GM12878 (cell line): ENCODE results near the gene SGSH. TPM values are rescaled to one million over a fixed set of nuclear protein-coding genes. Genes with fewer than 3 reads are reported as not detected.

Source experiments
- ATAC-seq: fragments of 200-7000 bp; cut with Tn5 transposase; 3 replicates; pipeline ENCODE4 v1.9.1; 2020; ENCODE audit warnings: mild to moderate bottlenecking, moderate library complexity
- BruUV-seq: library from RNA; stranded (reverse); fragments of 400-500 nt; replicated peaks from 2 replicates; lab custom pipeline; 2021; lab: Mats Ljungman, UMichigan
- CTCF ChIA-PET: fragments of 300-600 bp; sonication (Branson Sonifier 250); formaldehyde crosslinking; extraction: SDS; loops from one replicate; lab custom pipeline; 2021; ENCODE audit warnings: inconsistent platforms; lab: Yijun Ruan, JAX
- POLR2A ChIA-PET: fragments of 350-600 bp; formaldehyde crosslinking; extraction: SDS; loops from one replicate; lab custom pipeline; 2021; ENCODE audit warnings: inconsistent platforms; lab: Charles Lee
- RAD21 ChIA-PET: fragments of 300-600 bp; sonication (Branson Sonifier 250); formaldehyde crosslinking; loops from one replicate; lab custom pipeline; 2023; ENCODE audit warnings: antibody characterized with exemption; ENCODE audit not compliant: unreplicated experiment; lab: Charles Lee
- SMC1A ChIA-PET: fragments of 300-600 bp; sonication (Branson Sonifier 250); formaldehyde crosslinking; loops from one replicate; lab custom pipeline; 2023; ENCODE audit not compliant: unreplicated experiment, uncharacterized antibody; lab: Charles Lee
- DNase-seq: peaks from one replicate; pipeline ENCODE4 v3.0.0-alpha.2; 2011; ENCODE audit warnings: low read depth, low spot score
- FAIRE-seq: peaks from 3 replicates; lab custom pipeline; 2011; peaks lifted over from hg19 to GRCh38; lab: Jason Lieb, UNC
- H2AFZ ChIP-seq: 2 replicates; pipeline ENCODE4 v1.6.0; 2011; ENCODE audit warnings: low read depth, low read length, control low read depth; ENCODE audit not compliant: control insufficient read depth
- H3K27ac ChIP-seq: 2 replicates; pipeline ENCODE4 v1.5.1; 2011; ENCODE audit warnings: control low read depth; ENCODE audit not compliant: control insufficient read depth, insufficient read depth
- H3K27me3 ChIP-seq, 2 experiments: replicated peaks in 1 of 2; 2 replicates each; pipeline versions ENCODE4 v1.6.0 to v1.6.1; 2011; ENCODE audit warnings: low read length in 1 of 2; ENCODE audit not compliant: control insufficient read depth in 2 of 2, insufficient read depth in 2 of 2
- H3K36me3 ChIP-seq, 2 experiments: 2 replicates each; pipeline ENCODE4 v1.5.1; 2011; ENCODE audit warnings: low read length in 1 of 2; ENCODE audit not compliant: control insufficient read depth in 2 of 2, insufficient read depth in 2 of 2
- H3K4me1 ChIP-seq: 2 replicates; pipeline ENCODE4 v1.6.1; 2011; ENCODE audit warnings: mild to moderate bottlenecking, low read length, moderate library complexity, mixed read lengths; ENCODE audit not compliant: control insufficient read depth, insufficient read depth
- H3K4me2 ChIP-seq: 2 replicates; pipeline ENCODE4 v1.6.0; 2011; ENCODE audit warnings: control low read depth; ENCODE audit not compliant: control insufficient read depth, insufficient read depth
- H3K4me3 ChIP-seq: fragments of 200-600 bp; sonication (generic); 2 replicates; pipeline ENCODE4 v1.5.1; 2016
- H3K79me2 ChIP-seq: 2 replicates; pipeline ENCODE4 v1.6.0; 2011; ENCODE audit warnings: low read length; ENCODE audit not compliant: control insufficient read depth, insufficient read depth
- H3K9ac ChIP-seq: 2 replicates; pipeline ENCODE4 v1.8.0; 2011; ENCODE audit warnings: low read length, control low read depth, mixed read lengths; ENCODE audit not compliant: control insufficient read depth, insufficient read depth
- H3K9me3 ChIP-seq: replicated peaks from 3 replicates; pipeline ENCODE4 v1.5.1; 2011; ENCODE audit warnings: mild to moderate bottlenecking, low read length; ENCODE audit not compliant: control insufficient read depth, insufficient read depth
- H4K20me1 ChIP-seq: 2 replicates; pipeline ENCODE4 v1.6.0; 2011; ENCODE audit not compliant: control insufficient read depth, insufficient read depth
- KAT2A ChIP-seq: conservative IDR thresholded peaks from 2 replicates; pipeline ENCODE4 v1.6.1; 2011; ENCODE audit warnings: low read depth, low read length; ENCODE audit not compliant: control insufficient read depth
- PAX5 ChIP-seq: IDR thresholded peaks from 2 replicates; pipeline ENCODE4 v1.6.1; 2011; ENCODE audit warnings: low read depth, low read length, borderline replicate concordance
- WGBS: methylation state at CpG from one replicate; pipeline ENCODE4 v1.1.6; 2016; ENCODE audit warnings: low lambda C conversion rate; ENCODE audit not compliant: insufficient replicate concordance, insufficient coverage; ENCODE audit errors: missing lambda C conversion rate; 5-methylcytosine and 5-hydroxymethylcytosine counted together
- in situ Hi-C: fragments of 300-500 bp; cut with MboI; formaldehyde crosslinking; loops from 9 replicates; pipeline ENCODE4 v1.14.3; 2018; ENCODE audit warnings: mixed read lengths
- intact Hi-C: fragments of 100-400 bp; cut with micrococcal nuclease; formaldehyde crosslinking; loops from one replicate; pipeline ENCODE4 v1.14.2; 2022; ENCODE audit not compliant: unreplicated experiment
- polyA plus RNA-seq, 11 experiments: library from polyadenylated mRNA; depleted of rRNA in 4 of 11; unstranded in 6 of 11; stranded (reverse) in 5 of 11; fragments of >200 nt; fragmentation: Nextera tagmentation in 4 of 11; fragmentation: Illumina TruSeq in 1 of 11; extraction: Ambion mirVana in 4 of 11; extraction: Trizol in 1 of 11; gene quantifications; 1 replicate in 1 of 11; 2 replicates in 10 of 11; pipeline versions ENCODE4 v1.2.1 to v1.2.3, GENCODE V29; 2011 to 2016; ENCODE audit warnings: inconsistent platforms in 2 of 11, missing spikeins in 2 of 11, low read depth in 1 of 11
- total RNA-seq, 4 experiments: library from RNA; depleted of rRNA in 3 of 4; stranded (reverse); fragments of >200 nt in 3 of 4; fragmentation: Illumina TruSeq in 1 of 4; extraction: Trizol in 1 of 4; gene quantifications; 2 replicates each; pipeline versions ENCODE4 v1.2.1 to v1.2.3, GENCODE V29; 2013 to 2021
- TF ChIP-seq, protein P1 (sequence below): fragments of 450-650 bp; IDR thresholded peaks from 2 replicates; pipeline ENCODE4 v1.6.1; 2016; ENCODE audit warnings: mild to moderate bottlenecking, moderate library complexity, borderline replicate concordance

Gene SGSH
- total and polyA plus RNA-seq, 10 of the 15 experiments (the other 5 are each of a cell fraction or from before 2014, with no cell fraction given), result 0.13 to 17.2 (median 6.0) TPM

DNA sequence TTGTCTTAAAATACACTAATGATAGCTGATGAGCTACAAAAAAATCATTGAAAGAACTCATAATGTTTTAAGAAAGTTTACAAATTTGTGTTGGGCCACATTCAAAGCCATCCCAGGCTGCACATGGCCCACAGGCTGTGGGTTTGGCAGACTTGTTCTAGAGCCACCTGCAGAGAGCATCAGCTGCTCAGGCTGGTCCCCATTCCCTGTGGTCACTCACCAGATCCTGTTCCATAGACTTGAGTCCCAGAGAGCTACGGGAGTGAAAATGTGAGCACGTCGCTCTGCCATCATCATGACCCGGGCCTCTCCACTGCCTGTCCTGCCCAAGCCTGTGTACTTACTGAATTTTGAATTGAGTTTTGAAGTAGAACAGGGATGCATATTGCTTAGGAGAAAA, 7.0 kb upstream of the SGSH start:
- Histone ChIP-seq H3K79me2 (no peaks in the 10 kb centered on the region), H3K27me3 (no peaks in the 10 kb centered on the region), H4K20me1 (no peaks in the 10 kb centered on the region), H3K9me3 (peaks cover under 1% of the 10 kb centered on the region; the same call in 1 of the 3 replicates), H2AFZ (no peak overlapping the region), H3K9ac (no peak overlapping the region), H3K4me2 (no peak overlapping the region), H3K4me3 (no peak overlapping the region), H3K4me1 (no peaks in the 10 kb centered on the region), H3K36me3 (no peaks in the 10 kb centered on the region), H3K27ac (no peak overlapping the region)
- intact Hi-C loops (no loop called here), in situ Hi-C loops (no loop called here)
- no peak for FAIRE-seq
- TF ChIP-seq KAT2A, result no peak
- TF ChIP-seq PAX5, result no peak
- ChIA-PET CTCF (no interaction called here), POLR2A (no interaction called here), SMC1A (no interaction called here), RAD21 (no interaction called here)
- no TSS peak for BruUV-seq
- WGBS, result 91% methylated on average over 4 of the region's 4 CpGs
- no peak for ATAC-seq
- no peak for DNase-seq

DNA sequence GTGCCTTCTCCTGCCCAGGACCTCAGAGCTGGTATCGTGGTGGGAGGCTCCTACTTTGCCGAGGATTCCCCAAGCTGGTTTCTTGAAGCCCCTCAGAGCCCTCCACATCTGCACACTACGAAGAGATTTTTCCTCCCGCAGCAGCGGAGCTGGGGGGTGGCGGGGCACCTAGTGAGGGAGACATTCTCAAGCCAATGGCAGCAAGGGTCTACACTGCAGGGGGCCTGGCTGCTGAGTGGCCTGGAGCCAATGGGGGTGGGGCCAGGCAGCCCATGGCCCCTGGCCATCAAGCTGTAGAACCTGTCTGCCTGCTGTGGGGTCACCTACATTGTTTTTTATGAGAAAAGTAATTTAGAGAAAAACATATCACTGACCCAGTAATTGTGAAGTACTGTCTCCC, 5.1 kb upstream of the SGSH start:
- Histone ChIP-seq H2AFZ (no peak overlapping the region), H3K9ac (no peak overlapping the region), H3K9me3 (no peaks in the 10 kb centered on the region), H3K4me2 (no peak overlapping the region), H3K4me1 (no peaks in the 10 kb centered on the region), H3K4me3 (no peak overlapping the region), H3K27ac (no peak overlapping the region), H4K20me1 (no peaks in the 10 kb centered on the region), H3K36me3 (no peaks in the 10 kb centered on the region), H3K27me3 (no peaks in the 10 kb centered on the region), H3K79me2 (no peaks in the 10 kb centered on the region)
- DNase-seq (no peak), ATAC-seq (no peak), FAIRE-seq (no peak)
- BruUV-seq, result no TSS peak
- intact Hi-C loops (no loop called here), in situ Hi-C loops (no loop called here)
- TF ChIP-seq, protein P1, sequence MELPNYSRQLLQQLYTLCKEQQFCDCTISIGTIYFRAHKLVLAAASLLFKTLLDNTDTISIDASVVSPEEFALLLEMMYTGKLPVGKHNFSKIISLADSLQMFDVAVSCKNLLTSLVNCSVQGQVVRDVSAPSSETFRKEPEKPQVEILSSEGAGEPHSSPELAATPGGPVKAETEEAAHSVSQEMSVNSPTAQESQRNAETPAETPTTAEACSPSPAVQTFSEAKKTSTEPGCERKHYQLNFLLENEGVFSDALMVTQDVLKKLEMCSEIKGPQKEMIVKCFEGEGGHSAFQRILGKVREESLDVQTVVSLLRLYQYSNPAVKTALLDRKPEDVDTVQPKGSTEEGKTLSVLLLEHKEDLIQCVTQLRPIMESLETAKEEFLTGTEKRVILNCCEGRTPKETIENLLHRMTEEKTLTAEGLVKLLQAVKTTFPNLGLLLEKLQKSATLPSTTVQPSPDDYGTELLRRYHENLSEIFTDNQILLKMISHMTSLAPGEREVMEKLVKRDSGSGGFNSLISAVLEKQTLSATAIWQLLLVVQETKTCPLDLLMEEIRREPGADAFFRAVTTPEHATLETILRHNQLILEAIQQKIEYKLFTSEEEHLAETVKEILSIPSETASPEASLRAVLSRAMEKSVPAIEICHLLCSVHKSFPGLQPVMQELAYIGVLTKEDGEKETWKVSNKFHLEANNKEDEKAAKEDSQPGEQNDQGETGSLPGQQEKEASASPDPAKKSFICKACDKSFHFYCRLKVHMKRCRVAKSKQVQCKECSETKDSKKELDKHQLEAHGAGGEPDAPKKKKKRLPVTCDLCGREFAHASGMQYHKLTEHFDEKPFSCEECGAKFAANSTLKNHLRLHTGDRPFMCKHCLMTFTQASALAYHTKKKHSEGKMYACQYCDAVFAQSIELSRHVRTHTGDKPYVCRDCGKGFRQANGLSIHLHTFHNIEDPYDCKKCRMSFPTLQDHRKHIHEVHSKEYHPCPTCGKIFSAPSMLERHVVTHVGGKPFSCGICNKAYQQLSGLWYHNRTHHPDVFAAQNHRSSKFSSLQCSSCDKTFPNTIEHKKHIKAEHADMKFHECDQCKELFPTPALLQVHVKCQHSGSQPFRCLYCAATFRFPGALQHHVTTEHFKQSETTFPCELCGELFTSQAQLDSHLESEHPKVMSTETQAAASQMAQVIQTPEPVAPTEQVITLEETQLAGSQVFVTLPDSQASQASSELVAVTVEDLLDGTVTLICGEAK, result no peak
- 57% methylated on average over 6 of the region's 6 CpGs for WGBS
- RAD21 ChIA-PET, result no interaction called here
- SMC1A ChIA-PET, result no interaction called here
- POLR2A ChIA-PET, result no interaction called here
- CTCF ChIA-PET, result interaction anchor here (1.1 kb wide), 1 partner anchor 29 kb away, joined by 3 read pairs; no protein-coding TSS in a partner anchor
